NCI-H1417 (cell line): ENCODE results near the gene PDE4C.

Source experiments
- DNase-seq, 3 experiments: peaks; one replicate each; lab custom pipeline; 2025; lab: John Stamatoyannopoulos, UW

PDE4C gene

DNA sequence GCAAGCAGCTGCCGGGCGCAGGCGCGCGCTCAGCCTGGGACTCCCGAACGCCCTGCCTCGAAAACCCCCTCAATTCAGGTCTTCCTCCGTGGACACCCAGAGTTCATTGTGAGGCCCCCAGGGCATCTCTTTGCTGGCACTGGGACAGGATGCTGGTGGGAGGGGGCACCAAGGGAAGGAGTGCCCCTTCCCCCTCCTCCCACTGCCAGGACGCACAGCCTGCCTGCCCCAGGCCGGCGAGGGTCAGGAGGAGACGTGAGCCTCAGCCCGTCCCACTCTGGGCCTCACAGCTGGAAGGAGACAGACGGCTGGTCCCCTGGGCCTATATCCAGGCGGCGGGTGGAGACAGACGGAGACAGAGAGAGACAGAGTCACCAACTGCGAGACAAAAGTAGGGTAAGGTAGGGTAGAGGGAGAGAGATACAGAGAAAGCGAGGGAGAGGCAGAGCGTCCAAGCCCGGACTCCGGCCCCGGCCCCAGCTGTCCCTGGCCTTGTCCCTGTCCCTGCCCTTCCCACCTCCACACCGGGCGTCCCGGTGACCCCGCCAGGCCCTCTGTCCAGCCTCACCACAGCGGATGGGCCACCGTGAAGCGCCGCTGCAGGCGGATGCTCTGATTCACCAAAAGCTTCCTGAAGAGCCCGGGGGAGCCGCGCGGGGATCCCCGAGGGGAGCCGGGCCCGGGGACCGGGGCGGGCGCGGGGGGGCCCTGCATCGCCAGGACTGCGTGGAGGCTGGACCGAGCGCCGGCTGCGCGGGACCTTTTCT, at the start of gene PDE4C:
PDE4C (minus strand) TSS at position 737 of the 767 bp plus-strand sequence; CDS start at position 714, 23 bp downstream.
- peak in 1 of 3 experiments; percentile 14 for DNase-seq

DNA sequence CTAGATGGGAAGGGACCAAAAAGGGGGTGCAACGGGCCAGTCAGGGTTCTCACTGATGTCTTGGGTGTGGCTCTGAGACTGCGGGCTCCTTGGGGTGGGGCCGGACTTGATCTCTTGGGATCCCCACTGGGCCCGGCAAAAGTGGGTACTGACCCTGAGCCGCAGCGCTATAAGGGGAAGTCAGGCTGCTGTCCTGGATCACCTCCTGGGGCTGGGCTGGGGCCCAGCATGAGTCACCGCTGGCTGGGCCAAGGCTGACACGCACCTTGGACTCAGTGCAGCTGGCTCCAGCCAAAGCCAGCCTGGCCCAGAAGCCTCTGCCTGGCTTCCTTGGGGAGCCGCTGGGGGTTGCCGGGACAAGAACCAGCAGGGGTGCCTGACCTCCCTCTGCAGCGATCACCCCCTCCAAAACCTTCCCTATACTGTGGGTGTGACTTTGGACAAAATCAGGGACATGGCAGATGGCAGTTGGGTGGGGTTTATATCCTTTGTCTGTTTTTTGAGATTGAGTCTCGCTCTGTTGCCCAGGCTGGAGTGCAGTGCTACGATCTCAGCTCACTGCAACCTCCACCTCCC, 48.6 kb upstream of the PDE4C start:
- DNase-seq: no peak

DNA sequence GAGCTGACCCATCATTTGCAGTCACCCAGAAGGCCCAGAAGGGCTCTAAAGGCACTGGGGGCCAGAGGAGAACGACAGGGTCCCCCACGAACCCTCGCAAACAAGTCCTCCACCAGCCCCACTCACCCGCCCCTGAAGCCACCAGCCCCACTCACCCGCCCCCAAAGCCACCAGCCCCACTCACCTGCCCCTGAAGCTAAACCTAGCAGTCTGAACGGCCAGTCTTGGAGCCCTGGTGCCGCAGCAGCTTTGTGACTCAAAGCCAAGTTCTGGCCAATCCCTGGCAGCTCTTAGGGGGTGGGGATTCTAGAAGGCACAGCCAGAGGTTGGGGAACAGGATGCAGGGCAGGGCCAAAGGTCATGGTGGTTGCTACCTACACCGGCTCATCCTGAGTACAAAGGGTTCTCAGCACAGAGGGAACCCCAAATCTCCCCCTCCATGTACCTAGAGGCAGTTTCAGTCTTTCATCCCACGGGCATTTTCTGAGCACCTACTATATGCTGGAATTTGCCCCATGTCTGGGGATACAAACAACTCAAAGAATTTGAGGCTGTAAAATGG, 48.1 kb upstream of the PDE4C start, which contains the start of gene IQCN:
IQCN (minus strand) TSS at position 234 of the 562 bp plus-strand sequence. CDS start 4,974 bp downstream, outside the sequence.
- DNase-seq: no peak

DNA sequence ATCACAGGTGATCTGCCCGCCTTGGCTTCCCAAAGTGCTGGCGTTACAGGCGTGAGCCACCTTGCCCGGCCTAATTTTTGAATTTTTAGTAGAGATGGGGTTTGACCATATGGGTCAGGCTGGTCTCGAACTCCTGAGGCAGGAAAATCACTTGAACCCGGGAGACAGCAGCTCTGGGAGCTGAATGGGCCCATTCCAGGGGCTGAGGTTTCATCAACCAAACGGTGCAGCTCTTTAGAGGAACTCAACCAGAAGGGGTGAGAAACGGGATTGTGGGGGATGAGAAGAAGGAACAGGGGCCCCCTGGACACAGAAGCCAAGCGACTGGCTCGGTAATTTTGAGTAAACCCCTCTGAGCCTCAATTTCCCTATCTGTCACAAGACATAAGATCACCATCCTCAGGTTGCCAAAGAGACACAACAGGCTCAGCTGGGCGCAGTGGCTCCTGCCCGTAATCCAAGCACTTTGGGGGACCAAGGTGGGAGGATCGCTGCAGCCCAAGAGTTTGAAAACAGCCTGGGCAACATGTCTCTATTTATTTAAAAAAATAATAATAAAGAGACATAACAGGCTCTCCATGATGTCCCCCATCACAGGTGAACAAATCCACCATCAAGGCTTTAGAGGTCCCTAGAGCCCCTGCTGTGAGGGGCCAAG, 47.5 kb upstream of the PDE4C start:
- DNase-seq: no peak

DNA sequence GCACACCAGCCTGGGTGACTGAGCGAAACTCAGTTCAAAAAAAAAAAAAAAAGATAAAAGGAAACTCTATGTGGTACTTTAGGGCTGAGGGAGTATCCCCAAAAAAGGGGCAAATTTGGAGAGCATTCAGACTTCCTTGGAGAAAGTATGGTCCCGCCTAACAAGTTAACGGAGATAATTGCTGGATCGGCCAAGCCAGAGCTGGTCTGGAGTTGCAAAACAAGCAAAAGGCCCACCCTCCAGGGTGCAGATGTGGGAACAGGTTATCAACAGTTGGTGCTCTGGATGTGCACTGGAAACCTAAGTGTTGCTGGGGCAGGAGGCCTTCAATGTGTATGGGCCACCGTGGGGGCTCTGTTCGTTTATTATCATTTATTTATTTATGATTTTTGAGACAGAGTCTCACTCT, 45.2 kb upstream of the PDE4C start:
- DNase-seq: no peak

DNA sequence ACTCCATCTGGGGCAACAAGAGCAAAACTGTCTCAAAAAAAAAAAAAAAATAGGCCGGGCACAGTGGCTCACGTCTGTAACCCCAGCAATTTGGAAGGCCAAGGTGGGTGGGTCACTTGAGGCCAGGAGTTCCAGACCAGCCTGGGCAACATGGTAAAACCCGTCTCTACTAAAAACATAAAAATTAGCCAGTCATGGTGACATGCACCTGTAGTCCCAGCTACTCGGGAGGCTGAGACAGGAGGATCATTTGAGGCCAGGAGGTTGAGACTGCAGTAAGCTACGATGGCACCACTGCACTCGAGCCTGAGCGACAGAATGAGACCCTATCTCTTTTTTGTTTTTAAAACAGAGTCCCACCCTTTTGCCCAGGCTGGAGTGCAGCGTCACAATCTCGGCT, 44.1 kb upstream of the PDE4C start:
- no peak for DNase-seq

DNA sequence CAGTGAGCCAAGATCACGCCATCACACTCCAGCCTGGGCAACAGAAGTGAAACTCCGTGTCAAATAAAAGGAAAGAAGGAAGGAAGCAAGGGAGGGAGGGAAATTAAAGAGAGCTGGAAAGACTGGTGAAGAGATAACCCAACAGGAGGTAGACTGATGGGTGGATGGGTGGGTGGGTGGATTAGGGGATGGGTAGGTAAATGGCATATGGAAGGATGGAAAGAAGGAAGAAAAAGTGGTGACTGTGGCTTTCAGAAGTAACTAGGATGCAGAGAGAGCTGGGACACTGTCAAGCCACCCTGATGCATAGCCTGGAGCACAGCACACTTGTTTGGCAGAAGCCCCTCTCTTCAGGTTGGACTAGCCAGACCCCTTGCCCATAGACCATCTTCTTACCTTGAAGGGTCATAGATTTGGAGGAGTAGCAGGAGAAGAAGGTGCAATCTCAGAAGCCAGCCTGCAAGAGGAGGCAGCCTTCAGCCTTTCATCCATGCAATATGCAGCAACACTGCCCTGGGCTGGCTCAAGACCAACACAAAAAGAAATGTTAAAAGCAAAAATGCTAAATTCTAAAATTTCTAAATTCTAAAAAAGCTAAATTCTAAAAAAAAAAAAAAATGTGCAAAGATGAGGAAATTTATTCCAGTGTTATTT, 43.0 kb upstream of the PDE4C start:
- DNase-seq: no peak

DNA sequence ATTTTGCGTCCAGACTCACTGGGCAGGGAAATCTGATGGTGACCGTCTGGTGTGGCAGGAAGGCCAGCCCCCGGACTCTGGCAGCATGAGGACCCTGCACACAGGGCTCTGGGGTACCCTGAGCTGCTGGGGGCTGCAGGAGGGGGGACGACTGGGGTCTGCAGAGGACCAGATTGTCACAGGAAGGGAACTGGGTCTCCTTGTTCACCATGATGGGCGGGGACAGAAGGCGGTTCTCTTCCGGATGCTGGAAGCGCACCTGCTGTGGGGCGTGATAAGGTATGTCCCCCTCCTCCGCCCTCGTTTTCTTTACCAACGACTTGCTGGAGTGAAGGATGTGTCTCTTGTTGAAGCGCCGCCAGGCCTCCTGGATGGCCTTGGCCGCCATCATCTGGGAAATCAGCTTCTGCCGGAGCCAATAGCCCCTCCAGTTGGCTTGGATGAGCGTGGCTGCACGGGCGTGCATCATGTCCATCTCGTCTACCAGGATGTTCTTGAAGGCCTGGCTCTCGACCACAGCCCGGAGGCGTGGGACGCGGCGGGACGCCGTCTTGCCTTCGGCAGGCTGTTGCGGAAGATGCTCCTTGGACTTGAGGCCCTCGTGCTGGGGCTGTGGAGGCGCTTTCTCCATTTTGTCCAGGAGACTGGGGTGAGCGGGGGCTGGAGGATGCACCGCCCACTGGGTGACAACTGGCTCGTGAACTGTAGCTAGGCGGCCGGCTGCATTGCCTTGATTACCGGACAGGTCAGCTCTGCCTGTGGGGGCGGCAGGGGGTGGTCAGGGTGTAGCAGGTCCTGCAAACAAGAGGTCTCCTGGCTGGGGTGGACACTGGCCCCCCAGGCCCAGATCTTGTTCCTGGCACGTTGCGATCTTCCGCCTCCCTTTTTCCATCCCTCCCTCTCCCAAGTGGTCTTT, 40.8 kb upstream of the PDE4C start:
- no peak for DNase-seq

DNA sequence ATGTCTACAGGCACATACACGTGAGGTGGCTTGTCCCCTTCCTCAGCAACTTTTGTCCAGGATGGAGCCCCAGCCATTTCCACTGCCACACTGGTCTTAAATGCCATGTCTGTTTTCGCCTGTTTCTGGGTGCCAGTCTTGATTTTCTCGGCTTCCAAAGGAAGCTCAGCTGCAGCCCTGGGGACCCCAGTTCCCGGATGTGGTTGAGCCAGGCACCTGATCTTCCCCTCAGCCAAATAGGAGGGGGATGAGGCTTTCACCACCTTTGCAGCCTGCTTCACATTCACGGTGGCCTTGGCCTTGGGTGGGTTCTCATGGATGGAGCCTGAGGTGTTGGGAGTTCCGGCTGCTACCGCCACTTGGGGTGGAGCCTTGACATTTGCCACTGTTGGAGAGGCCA, 39.3 kb upstream of the PDE4C start:
- DNase-seq: no peak

DNA sequence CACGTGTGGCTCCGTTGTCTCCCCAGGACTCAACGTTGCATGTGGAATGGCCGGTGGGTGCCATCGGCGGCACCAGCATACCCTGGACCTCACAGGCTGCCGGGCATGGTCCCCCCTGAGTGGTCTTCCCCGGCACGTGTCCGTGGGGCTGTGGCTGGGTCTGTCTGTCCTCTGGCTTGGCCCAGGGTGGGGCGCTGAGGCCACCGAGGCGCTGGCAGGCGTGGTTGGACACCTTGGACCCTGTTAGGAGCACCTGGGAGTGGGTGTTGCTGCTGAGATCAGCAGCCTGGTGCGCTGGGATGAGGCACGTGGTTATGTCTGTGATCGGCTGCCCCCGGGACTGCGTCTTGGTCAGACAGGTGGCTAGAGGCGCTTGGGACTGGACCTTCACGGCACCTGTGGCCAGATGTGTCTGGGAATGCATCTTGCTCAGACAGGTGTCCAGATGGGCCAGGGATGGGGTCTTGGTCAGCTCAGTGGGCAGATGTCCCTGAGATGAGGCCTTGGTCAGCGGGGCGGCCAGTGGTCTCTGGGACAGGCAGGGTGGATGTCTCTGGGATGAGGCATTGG, 38.8 kb upstream of the PDE4C start:
- DNase-seq: no peak

DNA sequence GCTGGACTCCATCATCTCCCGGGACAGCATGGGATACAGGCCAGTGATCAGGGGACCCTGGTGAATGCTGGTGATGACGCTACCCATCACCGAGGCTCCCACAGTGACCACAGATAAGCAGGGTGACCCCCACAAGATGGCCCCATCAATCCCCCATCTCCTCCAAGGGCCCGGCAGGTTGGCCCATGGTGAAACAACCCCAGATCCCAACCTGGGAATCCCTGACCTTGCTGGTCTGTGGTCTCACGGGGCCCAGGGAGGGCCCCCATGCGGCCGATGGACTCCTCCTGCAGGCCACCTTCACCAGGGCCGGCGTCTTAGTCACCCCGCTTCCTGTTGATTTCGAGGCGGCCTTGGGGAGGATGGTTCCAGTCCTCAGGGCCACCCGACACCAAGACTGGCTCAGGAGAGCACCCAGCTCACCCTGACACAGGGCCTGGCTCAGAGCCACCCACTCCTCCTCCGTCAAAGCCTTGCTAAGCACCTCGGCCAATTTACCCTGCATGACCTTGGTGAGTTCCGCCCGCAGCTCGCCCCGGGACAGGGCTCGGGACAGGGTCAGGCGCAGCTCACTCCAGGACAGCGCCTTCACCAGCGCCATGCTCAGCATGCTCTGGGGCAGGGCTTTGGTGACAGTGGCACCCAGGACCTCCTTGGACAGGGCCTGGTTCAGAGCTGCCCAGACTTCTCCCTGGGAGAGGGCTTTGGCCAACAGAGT, 38.1 kb upstream of the PDE4C start:
- DNase-seq: no peak

DNA sequence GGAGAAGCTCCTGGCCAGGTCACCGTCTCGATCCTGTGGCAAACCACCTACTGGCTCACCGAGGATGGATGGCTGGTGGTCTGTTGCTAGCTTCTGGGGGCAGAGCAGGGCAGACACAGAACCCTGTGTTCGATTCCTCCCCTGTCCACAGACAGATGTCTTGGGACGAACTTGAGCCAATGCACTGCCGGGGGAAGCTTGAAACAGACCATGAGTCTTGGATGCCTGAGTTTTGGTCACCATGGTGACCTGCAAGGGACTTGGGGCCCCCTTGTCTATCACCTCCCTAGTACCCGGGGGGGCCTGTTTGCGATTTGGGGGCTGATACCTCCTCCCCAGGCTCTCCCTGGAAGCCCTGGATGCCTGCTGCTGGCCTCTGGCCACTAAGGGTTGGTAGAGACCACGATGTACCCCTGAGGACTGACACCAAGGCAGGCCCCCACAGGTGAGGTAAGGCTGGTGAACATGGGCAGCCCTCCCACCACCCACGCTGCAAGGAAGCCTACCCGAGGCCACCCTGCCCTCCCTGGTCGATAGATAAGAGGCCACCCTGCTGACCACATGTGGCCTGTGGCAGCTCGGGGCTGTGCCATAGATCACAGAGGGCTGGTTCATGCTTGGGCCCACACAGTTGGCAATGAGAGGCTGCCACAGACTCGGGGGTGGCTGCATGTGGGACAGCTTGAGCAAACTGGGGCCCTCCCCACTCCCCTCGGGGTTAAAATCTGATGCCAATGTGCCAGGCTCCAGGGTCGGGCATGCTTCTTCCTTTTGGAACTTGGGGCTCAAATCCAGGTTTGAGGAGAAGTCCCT, 37.3 kb upstream of the PDE4C start:
- no peak for DNase-seq

DNA sequence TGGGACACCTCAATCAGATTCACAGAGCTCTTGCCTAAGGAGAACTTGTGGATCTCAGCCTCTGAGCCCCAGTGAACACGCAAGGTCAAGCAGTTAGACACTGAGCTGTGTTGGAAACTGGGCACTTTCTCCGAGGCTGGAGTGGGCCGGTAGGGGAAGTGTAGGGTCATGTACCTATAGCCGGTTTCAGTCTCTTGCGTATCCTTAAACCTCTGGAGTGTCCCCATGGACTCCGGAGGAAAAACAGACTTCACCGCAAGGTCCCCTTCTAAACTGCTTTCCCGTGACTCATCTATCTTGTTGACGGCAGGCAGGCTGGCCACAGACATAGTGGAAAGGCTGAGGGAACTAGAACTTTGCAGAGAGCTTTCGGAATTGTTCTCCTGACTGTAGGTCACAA, 36.7 kb upstream of the PDE4C start:
- no peak for DNase-seq

DNA sequence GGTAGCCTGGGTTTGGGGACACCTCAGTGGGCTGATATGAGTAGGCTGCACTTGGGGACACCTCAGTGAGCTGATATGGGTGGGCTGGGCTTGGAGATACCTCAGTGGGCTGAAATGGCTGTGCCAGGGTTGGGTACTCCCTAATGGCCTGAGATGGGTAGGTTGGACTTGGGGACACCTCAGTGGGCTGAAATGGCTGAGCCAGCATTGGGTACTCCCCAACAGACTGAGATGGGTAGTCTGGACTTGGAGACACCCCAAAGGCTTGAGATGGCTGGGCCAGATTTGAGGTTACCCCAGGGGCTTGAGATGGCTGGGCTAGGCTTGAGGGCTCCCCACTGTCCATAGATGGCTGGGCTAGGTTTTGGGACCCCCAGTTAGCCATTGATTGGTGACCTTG, 35.9 kb upstream of the PDE4C start:
- no peak for DNase-seq

DNA sequence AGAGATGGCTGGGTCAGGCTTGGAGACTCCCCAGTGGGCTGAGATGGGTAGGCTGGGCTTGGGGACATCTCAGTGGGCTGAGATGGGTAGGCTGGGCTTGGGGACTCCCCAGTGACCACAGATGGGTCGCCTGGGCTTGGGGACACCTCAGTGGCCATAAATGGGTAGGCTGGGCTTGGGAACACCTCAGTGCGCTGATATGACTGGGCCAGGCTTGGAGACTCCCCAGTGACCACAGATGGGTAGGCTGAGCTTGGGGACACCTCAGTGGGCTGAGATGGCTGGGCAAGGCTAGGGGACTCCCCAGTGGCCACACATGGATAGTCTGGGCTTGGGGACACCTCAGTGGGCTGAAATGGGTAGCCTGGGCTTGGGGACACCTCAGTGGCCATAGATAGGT, 35.2 kb upstream of the PDE4C start:
- DNase-seq: no peak

DNA sequence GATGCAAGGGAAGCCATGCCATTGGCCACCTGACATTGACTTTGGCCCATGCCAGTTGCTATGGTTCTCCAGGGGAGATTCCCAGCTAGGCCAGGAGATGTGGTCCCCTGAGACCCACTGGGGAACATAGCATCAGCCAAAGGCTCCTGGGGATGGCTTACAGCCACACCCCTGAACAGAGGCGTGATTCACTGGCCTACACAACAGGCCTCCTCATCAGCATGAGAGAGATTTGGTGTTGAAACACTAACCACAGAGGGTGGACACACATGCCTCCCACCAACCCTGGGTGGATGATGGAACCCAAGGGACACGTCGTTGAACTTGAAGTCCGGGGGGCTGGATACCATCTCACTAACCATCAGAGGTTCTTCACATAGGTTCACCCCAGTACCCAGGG, 33.7 kb upstream of the PDE4C start:
- DNase-seq: no peak

DNA sequence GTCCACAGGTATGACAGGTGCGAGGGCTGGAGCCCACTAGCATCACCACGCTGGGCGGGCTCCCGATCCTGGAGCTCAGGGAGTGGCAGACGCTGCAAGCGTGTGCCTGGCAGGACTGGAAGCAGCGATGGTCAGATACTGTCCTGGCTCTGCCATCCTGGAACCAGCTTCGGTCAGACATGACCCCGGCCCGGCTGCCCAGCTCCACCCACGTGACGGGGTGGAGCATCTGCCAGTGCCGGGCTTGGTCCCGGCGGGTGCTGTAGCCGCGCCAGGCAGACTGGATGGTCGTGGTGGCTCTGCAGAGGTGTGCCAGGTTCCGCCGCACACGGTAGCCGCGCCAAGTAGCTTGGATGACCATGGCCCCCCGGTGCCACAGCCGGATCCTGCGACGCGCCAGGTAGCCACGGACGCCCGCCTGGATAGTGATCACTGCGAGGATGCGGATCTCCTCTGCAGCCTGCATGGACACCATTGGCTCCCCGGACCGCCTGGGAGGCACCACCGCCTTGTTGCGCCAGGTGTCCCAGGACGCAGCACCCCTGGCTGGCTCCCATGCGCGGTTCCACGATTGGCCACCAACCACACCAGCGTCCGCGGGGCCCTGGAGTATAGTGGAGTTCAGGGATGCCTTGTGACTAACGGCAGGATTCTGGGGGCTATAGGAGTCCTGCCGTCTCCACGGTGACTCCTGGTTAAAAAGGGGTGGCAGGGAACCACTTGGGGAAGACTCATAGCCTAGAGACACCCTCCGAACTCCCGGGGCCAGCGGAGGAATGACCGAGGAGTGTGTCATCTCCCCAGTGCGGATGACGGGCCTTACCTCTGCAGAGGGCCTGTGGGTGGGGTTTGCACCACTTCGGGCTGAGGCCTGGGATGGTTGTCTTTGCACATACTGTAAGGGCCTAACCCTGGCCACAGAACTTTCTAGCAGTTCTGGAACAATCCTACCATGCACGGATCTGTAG, 31.5 kb upstream of the PDE4C start:
- no peak for DNase-seq
